Lower lobe of right lung (tissue), 2 donors: ENCODE data around the gene WWC1. TPM values are rescaled to one million over a fixed set of nuclear protein-coding genes. Genes with fewer than 3 reads are reported as not detected.
A peak's percentile ranks its signal among the peaks of the same experiment; 100 is the strongest.

Experiments used
- ATAC-seq, 2 donors: fragments of 200-7000 bp; cut with Tn5 transposase; one replicate each; pipeline ENCODE4 v1.9.1; 2020 to 2022; ENCODE audit warnings: mild to moderate bottlenecking in 2 of 2, moderate library complexity in 2 of 2
- DNase-seq: peaks from one replicate; pipeline ENCODE4 v3.0.0-alpha.2; 2020
- H3K27ac ChIP-seq: fragments of 200-600 bp; one replicate; pipeline ENCODE4 v1.8.0; 2022
- H3K27me3 ChIP-seq: fragments of 200-600 bp; one replicate; pipeline ENCODE4 v1.8.0; 2022; ENCODE audit warnings: low read depth
- H3K36me3 ChIP-seq: fragments of 200-600 bp; one replicate; pipeline ENCODE4 v1.8.0; 2022; ENCODE audit warnings: mild to moderate bottlenecking
- H3K4me1 ChIP-seq: fragments of 200-600 bp; one replicate; pipeline ENCODE4 v1.8.0; 2022
- H3K4me3 ChIP-seq: fragments of 200-600 bp; one replicate; pipeline ENCODE4 v1.8.0; 2022; ENCODE audit warnings: mild to moderate bottlenecking
- H3K9me3 ChIP-seq: fragments of 200-600 bp; one replicate; pipeline ENCODE4 v1.8.0; 2022
- CTCF ChIP-seq: fragments of 200-600 bp; IDR thresholded peaks from one replicate; pipeline ENCODE4 v1.8.0; 2022; ENCODE audit warnings: antibody characterized with exemption, mild to moderate bottlenecking
- intact Hi-C: fragments of 100-400 bp; cut with DNase I; formaldehyde crosslinking; loops from one replicate; pipeline ENCODE4 v1.11.0; 2022
- long read RNA-seq: library from polyadenylated mRNA; unstranded; transcript quantifications from one replicate; pipeline ENCODE4 v2.0.0, GENCODE V29; 2021
- total RNA-seq: library from RNA; stranded (reverse); fragmentation: NEBNext Ultra II Directional; extraction: Animal tissue kit (Norgen Biotek cat#: 25700); gene quantifications from one replicate; pipeline ENCODE4 v1.2.1, GENCODE V29; 2021
- donor health status: DM: no; HTN: yes; CAD: no; lungs with severe emphysema.

The WWC1 gene
- total RNA-seq, result 61.9 TPM
- long read RNA-seq, full-length matches to known transcripts, result 17 of 64 reads
- long read RNA-seq, partial matches to known transcripts, result 14 of 64 reads
- long read RNA-seq, other reads (novel, unspliced or antisense), result 33 of 64 reads

- Histone ChIP-seq H3K27ac (peak within 1 kb of the TSS; percentile 60), H3K36me3 (no peaks in the 10 kb centered on the region), H3K27me3 (peaks cover 26% of the 10 kb centered on the region), H3K4me1 (peaks cover 26% of the 10 kb centered on the region), H3K4me3 (peak within 1 kb of the TSS; percentile 61), H3K9me3 (no peaks in the 10 kb centered on the region)
- TF ChIP-seq CTCF, result peak; percentile 35
- DNase-seq (peak; percentile 91), ATAC-seq (peak; percentile 87 to 92)
- intact Hi-C loops, result no loop called here
Measured at GRCh38 chr5:168291342-168291963, at the start of gene WWC1. Gene WWC1, plus strand, starts transcription at chr5:168291645. Its CDS starts 508 bp downstream, at chr5:168292153.

GRCh38 chr5:168244838-168245559 is 46.4 kb upstream of the WWC1 start:
- Histone ChIP-seq H3K9me3 (no peaks in the 10 kb centered on the region), H3K4me1 (no peaks in the 10 kb centered on the region), H3K27me3 (no peaks in the 10 kb centered on the region), H3K27ac (no peak overlapping the region), H3K36me3 (no peaks in the 10 kb centered on the region), H3K4me3 (no peak overlapping the region)
- no peak for TF ChIP-seq CTCF
- intact Hi-C loops, result no loop called here
- DNase-seq (no peak), ATAC-seq (no peak)

GRCh38 chr5:168249923-168250322 is 41.5 kb upstream of the WWC1 start:
- no peaks in the 10 kb centered on the region for H3K4me1 ChIP-seq
- H3K27ac ChIP-seq, result no peak overlapping the region
- no peaks in the 10 kb centered on the region for H3K9me3 ChIP-seq
- DNase-seq, result no peak
- H3K27me3 ChIP-seq, result no peaks in the 10 kb centered on the region
- ATAC-seq, result no peak
- H3K4me3 ChIP-seq, result no peak overlapping the region
- no peak for TF ChIP-seq CTCF
- no peaks in the 10 kb centered on the region for H3K36me3 ChIP-seq
- intact Hi-C loops, result no loop called here

GRCh38 chr5:168251259-168251658 is 40.2 kb upstream of the WWC1 start:
- H3K9me3 ChIP-seq, result no peaks in the 10 kb centered on the region
- ATAC-seq (no peak), DNase-seq (no peak)
- H3K27ac ChIP-seq, result no peak overlapping the region
- H3K4me1 ChIP-seq, result no peaks in the 10 kb centered on the region
- no peak overlapping the region for H3K4me3 ChIP-seq
- H3K36me3 ChIP-seq, result no peaks in the 10 kb centered on the region
- TF ChIP-seq CTCF, result no peak
- intact Hi-C loops, result no loop called here
- H3K27me3 ChIP-seq, result no peaks in the 10 kb centered on the region

GRCh38 chr5:168254013-168254693 is 37.3 kb upstream of the WWC1 start:
- ATAC-seq (no peak), DNase-seq (no peak)
- Histone ChIP-seq H3K27ac (no peak overlapping the region), H3K4me3 (no peak overlapping the region), H3K27me3 (no peaks in the 10 kb centered on the region), H3K36me3 (no peaks in the 10 kb centered on the region), H3K4me1 (no peaks in the 10 kb centered on the region), H3K9me3 (no peaks in the 10 kb centered on the region)
- no peak for TF ChIP-seq CTCF
- intact Hi-C loops, result no loop called here
